Prostate gland (tissue), 2 donors: ENCODE measurements around the gene FOXP1. TPM values are rescaled to one million over a fixed set of nuclear protein-coding genes. Genes with fewer than 3 reads are reported as not detected.

ENCODE experiments used
- DNase-seq: peaks from one replicate; pipeline ENCODE4 v3.0.0-alpha.2; 2019; ENCODE audit warnings: low spot score
- H3K27ac ChIP-seq, 2 donors: fragments of 200-600 bp; sonication (generic); 2 replicates each; pipeline ENCODE4 v1.5.1; 2017 to 2019
- H3K27me3 ChIP-seq: fragments of 200-600 bp; sonication (generic); replicated peaks from 2 replicates; pipeline ENCODE4 v1.5.1; 2019; ENCODE audit not compliant: insufficient read depth
- H3K36me3 ChIP-seq, 2 donors: fragments of 200-600 bp; sonication (generic); 1 replicate in 1 of 2; 2 replicates in 1 of 2; pipeline versions ENCODE4 v1.5.1 to v1.8.1; 2017 to 2019
- H3K4me1 ChIP-seq: fragments of 200-600 bp; sonication (generic); replicated peaks from 2 replicates; pipeline ENCODE4 v1.5.1; 2019
- H3K4me3 ChIP-seq, 2 donors: fragments of 200-600 bp; sonication (generic); 2 replicates each; pipeline ENCODE4 v1.5.1; 2017 to 2019
- H3K9me3 ChIP-seq: fragments of 200-600 bp; sonication (generic); 2 replicates; pipeline ENCODE4 v1.5.1; 2017
- POLR2A ChIP-seq: fragments of 450-650 bp; IDR thresholded peaks from one replicate; pipeline ENCODE4 v1.6.1; 2016; ENCODE audit warnings: antibody characterized with exemption, mild to moderate bottlenecking
- POLR2AphosphoS5 ChIP-seq: sonication (generic); formaldehyde crosslinking; IDR thresholded peaks from one replicate; pipeline ENCODE4 v1.6.1; 2017; ENCODE audit warnings: antibody characterized with exemption
- WGBS: methylation state at CpG from one replicate; pipeline ENCODE4 v1.1.5; 2018; 5-methylcytosine and 5-hydroxymethylcytosine counted together
- intact Hi-C: fragments of 100-400 bp; cut with DNase I; formaldehyde crosslinking; loops from one replicate; pipeline ENCODE4 v1.14.2; 2022
- total RNA-seq, 2 donors: library from RNA; depleted of rRNA; stranded (reverse); fragments of >200 nt; gene quantifications; one replicate each; pipeline ENCODE4 v1.1.0, GENCODE V29; 2016
- TF ChIP-seq, protein P1 (sequence below), 4 experiments: fragments of 200-600 bp in 2 of 4; fragments of 450-650 bp in 2 of 4; sonication (generic) in 2 of 4; IDR thresholded peaks; 1 replicate in 3 of 4; 2 replicates in 1 of 4; pipeline ENCODE4 v1.5.1; 2016 to 2019; ENCODE audit warnings: antibody characterized with exemption in 4 of 4, mild to moderate bottlenecking in 2 of 4, moderate library complexity in 2 of 4

Gene FOXP1
- total RNA-seq, 2 donors from 2014 or later, result 133 to 156 TPM

DNA sequence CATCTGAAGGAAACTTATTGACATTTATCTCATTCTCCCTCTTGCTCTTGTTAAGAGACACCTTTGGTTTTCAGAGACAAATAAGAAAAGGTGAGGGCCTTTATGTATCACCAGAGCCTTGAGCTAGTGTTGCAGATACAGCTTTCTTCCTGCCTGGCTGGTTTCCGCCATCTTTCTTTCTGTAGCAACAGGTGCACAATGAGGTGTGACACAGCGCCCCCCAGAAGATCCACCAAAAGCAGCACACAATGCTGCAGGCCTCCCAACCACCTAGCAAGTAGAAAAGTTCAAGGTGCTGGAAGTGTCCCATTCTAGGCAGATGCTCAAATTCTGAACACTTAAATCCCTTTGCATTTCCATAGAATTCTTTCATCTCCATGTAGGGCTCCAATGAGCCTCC is 106.6 kb downstream of the FOXP1 start:
- no peaks in the 10 kb centered on the region for H3K9me3 ChIP-seq
- no peaks in the 10 kb centered on the region for H3K4me1 ChIP-seq
- H3K4me3 ChIP-seq, result no peak overlapping the region
- no peaks in the 10 kb centered on the region for H3K36me3 ChIP-seq
- no peak for DNase-seq
- no peak overlapping the region for H3K27ac ChIP-seq
- no peaks in the 10 kb centered on the region for H3K27me3 ChIP-seq
- intact Hi-C loops, result no loop called here
- TF ChIP-seq POLR2AphosphoS5 (no peak), POLR2A (no peak)
- TF ChIP-seq, protein P1, sequence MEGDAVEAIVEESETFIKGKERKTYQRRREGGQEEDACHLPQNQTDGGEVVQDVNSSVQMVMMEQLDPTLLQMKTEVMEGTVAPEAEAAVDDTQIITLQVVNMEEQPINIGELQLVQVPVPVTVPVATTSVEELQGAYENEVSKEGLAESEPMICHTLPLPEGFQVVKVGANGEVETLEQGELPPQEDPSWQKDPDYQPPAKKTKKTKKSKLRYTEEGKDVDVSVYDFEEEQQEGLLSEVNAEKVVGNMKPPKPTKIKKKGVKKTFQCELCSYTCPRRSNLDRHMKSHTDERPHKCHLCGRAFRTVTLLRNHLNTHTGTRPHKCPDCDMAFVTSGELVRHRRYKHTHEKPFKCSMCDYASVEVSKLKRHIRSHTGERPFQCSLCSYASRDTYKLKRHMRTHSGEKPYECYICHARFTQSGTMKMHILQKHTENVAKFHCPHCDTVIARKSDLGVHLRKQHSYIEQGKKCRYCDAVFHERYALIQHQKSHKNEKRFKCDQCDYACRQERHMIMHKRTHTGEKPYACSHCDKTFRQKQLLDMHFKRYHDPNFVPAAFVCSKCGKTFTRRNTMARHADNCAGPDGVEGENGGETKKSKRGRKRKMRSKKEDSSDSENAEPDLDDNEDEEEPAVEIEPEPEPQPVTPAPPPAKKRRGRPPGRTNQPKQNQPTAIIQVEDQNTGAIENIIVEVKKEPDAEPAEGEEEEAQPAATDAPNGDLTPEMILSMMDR (IDR thresholded peaks at IDR 0.05), result no peak
- 98% methylated on average over 2 of the region's 2 CpGs for WGBS

DNA sequence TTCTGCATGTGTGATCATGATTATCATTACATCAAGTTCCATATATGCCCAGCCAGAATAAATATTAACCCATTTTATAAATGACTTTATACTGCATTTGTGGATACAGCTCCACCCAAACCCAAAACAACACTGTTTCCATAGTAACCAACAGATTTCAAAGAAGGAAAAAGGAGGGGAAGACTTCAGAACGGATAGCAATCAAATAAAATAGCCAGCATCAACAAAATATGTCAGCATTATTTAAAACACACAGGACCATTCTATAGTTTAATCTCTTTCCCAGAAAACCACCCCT is 114.4 kb downstream of the FOXP1 start:
- TF ChIP-seq, protein P1 (IDR thresholded peaks at IDR 0.05), result no peak
- TF ChIP-seq POLR2A (no peak), POLR2AphosphoS5 (no peak)
- DNase-seq, result no peak
- 28% methylated on average over 1 of the region's 1 CpG for WGBS
- Histone ChIP-seq H3K27me3 (no peaks in the 10 kb centered on the region), H3K27ac (no peak overlapping the region), H3K4me3 (no peak overlapping the region), H3K9me3 (no peaks in the 10 kb centered on the region), H3K36me3 (no peaks in the 10 kb centered on the region), H3K4me1 (no peaks in the 10 kb centered on the region)
- intact Hi-C loops, result no loop called here

DNA sequence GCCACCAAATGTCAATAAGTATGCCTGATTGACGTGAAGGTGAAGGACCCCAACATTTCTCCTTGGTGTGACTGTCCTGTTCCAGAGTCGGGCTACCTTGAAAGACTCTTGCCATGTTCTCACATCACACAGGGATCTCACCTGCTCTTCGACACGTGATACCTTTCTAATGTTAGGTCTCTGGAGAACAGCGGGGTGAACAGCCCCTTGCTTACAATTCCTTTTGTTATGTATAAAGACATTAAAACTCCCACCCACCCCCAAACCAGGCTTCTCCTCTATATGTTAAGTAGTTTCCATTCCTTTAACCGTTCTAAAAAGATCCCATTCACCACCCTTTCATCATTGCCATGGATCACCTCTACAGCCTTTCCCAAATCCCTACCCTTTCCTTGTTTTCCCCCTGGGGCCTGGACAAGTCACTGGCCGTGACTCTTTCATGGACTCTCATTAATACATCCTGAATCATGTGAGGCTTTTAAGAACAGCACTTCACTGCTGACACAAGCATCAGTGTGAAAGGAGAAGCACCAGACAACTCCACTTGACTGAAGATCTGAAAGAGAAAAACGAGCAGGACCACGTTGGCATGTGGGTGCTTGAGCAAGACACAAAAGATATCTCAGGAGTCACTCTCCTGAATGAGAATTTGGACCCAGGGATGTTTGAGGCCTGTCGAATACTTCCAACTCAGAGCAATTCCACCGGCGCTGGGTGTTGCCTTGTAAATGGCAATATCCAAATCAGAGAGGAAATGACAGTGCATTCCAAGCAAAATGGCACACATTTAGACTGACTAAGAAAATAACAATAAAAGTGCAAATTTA is 115.0 kb downstream of the FOXP1 start:
- Histone ChIP-seq H3K4me3 (no peak overlapping the region), H3K9me3 (no peaks in the 10 kb centered on the region), H3K27ac (no peak overlapping the region), H3K36me3 (no peaks in the 10 kb centered on the region), H3K4me1 (no peaks in the 10 kb centered on the region), H3K27me3 (no peaks in the 10 kb centered on the region)
- DNase-seq, result no peak
- TF ChIP-seq POLR2AphosphoS5, result no peak
- intact Hi-C loops, result no loop called here
- WGBS, result 73% methylated on average over 12 of the region's 12 CpGs

DNA sequence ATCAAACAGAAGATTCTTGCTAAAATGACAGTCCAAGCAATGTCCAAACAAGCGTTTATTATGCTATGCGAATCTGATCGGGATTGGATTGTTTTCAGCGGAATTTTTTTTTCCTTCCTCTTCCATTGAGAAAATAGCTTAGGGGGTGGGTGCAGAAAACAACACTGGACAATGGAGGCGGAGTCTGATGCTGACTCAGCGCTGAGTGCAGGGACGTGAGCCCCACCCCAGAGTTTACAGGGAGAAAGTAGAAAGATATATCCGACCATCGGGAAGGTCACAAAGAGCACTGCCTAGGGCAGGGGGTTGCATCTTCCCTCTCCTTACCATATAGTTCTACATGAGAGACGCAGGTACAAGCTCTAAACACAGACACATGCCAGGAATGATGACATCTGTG is 117.0 kb downstream of the FOXP1 start:
- H3K4me3 ChIP-seq, result no peak overlapping the region
- no peaks in the 10 kb centered on the region for H3K4me1 ChIP-seq
- no peak for DNase-seq
- no peak overlapping the region for H3K27ac ChIP-seq
- no peak for TF ChIP-seq POLR2AphosphoS5
- no peak for TF ChIP-seq POLR2A
- TF ChIP-seq, protein P1 (IDR thresholded peaks at IDR 0.05), result no peak
- H3K36me3 ChIP-seq, result no peaks in the 10 kb centered on the region
- intact Hi-C loops, result no loop called here
- H3K27me3 ChIP-seq, result no peaks in the 10 kb centered on the region
- WGBS, result 64% methylated on average over 10 of the region's 10 CpGs
- no peaks in the 10 kb centered on the region for H3K9me3 ChIP-seq

DNA sequence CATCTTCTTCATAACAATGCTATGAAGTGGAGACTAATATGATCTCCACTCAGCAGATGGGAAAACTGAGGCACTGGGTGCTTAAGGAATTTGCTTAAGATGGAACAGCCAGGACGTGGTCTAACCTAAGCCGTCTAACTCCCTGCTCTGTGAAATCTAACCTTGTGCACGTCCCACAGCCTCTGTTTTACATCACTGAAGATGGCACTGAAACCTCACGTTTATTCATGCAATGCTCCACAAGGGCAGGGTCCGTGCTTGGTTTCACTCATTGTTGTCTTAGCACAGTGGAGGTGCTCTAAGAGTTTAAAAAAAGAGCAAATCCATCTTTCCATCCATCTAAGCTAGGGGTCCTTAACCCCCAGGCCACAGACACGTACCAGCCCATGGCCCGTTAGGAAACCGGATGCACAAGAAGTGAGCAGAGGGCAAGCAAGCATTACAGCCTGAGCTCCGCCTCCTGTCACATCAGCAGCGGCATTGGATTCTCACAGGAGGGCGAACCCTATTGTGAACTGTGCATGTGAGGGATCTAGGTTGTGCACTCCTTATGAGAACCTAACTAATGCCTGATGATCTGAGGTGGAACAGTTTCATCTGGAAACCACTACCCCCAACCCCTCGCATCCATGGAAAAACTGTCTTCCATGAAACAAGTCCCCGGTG is 118.0 kb downstream of the FOXP1 start:
- Histone ChIP-seq H3K4me3 (no peak overlapping the region), H3K4me1 (no peaks in the 10 kb centered on the region), H3K27me3 (no peaks in the 10 kb centered on the region), H3K9me3 (no peaks in the 10 kb centered on the region), H3K27ac (no peak overlapping the region), H3K36me3 (no peaks in the 10 kb centered on the region)
- no peak for TF ChIP-seq POLR2AphosphoS5
- TF ChIP-seq, protein P1 (IDR thresholded peaks at IDR 0.05), result no peak
- no peak for TF ChIP-seq POLR2A
- WGBS, result 90% methylated on average over 13 of the region's 13 CpGs
- no peak for DNase-seq
- intact Hi-C loops, result no loop called here
